GM21423 (cell line): Measurements from ENCODE around the gene CA6.
"Not testable (repeated sequence)": the region's sequence is repeated elsewhere in the genome, so short reads cannot be mapped to it uniquely, and the experiment has no call there.

ENCODE experiments used
- ATAC-seq: cut with Tn5 transposase; IDR thresholded peaks from one replicate; pipeline ENCODE4 v1.9.1; 2021; ENCODE audit warnings: mild to moderate bottlenecking, moderate library complexity; ENCODE audit not compliant: unreplicated experiment

The CA6 gene

DNA sequence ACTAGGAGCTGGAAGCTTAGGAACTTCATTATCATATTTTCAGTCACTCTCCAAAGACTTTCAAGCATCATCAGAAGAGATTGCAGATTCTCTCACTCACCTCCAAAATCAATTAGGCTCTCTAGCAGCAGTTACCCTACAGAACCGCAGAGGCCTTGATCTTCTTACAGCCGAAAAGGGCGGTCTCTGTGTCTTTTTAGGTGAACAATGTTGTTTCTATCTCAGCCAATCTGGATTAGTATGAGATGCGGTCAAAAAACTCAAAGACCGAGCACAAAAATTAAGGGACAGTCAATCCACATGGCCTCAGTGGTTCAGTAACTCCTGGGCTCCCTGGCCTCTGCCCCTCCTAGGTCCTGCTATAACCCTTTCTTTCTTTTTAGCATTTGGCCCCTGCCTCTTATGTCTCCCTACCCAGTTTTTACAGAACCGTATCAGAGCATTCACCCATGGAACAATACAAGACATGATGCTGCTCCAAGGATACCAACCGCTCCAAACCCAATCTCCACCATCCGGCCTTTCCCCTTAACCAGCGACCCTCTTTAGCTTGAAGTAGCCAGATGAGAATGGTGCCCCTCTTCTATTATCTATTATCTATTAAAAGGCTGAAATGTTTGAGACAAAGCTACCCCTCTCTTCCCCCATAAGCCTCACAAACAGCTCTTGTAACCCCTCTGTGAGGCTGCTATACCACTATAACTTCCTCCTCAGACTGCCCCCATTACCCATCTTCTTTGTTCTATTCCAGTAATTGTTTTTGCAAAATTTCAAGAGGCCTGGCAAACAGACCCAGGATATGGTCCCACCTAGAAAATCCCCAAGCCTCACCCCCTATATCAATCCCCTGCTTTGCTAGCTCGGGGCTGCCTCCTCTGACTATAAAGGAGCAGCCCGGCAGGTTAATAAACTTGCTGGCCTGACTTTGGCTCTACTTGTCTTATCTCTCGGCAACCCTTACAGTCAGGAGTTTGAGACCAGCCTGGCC lies 18.7 kb upstream of the CA6 start:
- ATAC-seq = no peak

DNA sequence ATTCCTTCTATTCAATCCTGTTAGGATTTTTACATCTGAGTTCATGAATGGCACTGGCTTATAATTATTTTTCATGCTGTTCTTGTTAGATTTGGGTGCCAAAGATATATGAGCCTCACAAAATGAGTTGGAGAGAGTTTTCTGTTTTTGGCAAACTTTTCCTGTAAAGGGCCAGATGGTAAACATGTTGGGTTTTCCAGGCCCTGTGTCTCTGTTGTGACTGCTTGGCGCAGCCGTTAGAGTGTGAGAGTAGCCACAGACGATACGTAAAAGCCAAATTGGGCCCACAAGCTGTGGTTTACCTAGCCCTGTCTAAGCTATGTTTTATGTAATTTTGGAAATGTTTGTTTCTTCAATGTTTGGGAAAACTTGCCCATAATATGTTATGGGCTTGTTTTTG lies 15.6 kb upstream of the CA6 start:
- no peak for ATAC-seq

DNA sequence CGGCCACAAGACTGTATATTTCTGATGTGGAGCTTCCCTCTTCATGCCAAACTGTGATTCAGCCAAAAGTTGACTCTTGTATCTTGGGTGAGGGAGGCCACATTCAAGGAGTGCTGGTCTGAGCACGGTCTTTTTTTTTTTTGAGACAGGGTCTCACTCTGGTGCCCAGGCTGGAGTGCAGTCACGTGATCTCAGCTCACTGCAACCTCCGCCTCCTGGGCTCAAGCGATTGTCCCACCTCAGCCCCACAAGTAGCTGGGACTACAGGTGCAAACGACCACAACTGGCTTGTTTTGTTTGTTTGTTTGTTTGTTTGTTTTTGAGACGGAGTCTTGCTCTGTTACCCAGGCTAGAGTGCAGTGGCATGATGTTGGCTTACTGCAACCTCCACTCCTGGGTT lies 8.6 kb upstream of the CA6 start:
- ATAC-seq = not testable (repeated sequence)

DNA sequence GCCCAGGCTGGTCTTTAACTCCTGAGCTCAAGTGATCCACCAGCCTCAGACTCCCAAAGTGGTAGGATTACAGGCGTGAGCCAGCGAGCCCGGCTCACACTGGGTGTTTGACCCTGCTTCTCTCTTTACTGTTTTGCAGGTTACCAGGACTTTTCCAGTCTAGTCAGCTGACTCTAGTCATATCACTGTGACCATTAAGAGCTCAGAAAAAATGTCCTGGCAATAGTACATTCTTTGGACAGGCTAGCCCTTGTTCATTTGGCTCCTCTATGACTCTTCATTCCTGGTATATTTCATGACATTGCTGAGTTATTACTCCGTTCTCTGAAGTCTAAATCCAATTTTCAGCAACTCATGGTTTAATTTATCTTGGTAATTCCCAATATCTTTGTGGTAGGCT lies 8.0 kb upstream of the CA6 start:
- ATAC-seq = no peak

DNA sequence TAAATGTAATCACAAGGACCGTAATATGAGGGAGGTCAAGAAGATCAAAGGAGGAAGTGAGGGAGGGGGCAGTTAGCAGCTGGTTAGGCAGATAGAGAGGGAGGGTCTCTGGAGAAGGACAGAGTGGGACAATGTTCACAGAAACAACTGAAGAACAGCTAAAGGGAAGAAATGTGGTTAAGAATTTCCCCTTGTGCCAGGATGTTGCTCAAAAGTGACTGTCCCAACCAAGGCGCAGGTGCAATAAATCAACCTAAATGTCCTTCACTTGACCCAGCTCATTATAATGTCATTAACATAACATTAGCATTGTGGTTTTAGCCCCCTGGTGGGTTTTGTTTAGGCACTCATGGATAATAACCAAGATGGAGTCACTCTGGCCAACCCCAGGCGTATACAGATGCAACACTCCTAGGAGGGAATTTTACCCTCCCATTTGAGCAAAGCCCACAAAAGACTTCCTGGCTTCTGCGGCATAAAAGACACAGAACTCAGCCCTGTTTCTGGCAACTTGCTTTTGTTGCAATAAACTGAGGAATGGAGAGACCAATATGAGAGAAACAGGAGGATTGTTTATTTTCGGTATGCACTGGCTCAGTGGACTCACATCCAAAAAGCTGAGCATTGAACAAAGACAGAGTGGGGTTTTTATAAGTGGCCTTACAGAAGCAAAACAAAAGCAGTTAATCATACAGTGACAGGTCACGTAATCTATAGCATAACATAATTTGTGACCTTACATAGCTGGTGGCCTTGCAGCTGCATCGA lies 7.3 kb upstream of the CA6 start:
- ATAC-seq = no peak

DNA sequence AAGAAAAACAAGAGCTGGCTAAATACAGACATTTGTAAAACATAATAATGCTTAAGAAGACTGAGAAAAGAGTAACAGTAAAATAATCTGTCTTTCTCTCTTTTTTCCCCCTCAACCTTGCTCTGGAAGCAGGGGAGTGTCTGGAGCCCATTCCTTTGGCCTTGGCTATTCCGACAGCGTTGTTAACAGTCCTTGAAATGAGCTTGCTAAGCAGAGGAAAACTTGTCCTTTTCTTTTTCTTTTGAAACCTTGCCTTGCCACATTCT lies 6.7 kb upstream of the CA6 start:
- ATAC-seq = no peak

DNA sequence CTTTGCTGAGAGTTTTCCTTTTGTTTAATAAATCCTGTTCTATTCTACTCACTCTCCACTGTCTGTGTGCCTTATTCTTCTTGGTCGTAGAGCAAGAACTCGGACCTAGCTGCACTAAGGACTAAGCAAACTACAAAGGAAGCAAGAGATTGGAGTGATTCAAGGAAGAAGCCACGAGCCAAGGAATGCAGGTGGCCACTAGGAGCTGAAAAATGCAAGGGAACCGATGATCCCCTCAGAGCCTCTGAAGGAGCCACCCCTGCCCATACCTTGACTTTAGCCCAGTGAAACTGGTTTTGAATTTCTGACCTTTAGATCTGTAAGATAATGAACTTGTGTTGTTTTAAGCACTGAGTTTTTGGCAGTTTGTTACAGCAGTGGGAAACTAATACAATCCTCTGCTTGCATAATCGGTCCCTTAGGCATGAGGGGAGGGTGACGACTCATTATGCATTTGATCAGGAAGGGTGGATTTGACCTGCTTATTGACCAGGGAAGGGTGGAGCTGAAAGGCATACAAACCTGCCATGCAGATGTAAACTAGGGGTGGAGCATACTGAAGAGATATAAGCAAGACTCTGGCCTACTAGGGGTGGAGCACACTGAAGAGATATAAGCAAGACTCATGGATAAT lies 6.2 kb upstream of the CA6 start:
- ATAC-seq = no peak

DNA sequence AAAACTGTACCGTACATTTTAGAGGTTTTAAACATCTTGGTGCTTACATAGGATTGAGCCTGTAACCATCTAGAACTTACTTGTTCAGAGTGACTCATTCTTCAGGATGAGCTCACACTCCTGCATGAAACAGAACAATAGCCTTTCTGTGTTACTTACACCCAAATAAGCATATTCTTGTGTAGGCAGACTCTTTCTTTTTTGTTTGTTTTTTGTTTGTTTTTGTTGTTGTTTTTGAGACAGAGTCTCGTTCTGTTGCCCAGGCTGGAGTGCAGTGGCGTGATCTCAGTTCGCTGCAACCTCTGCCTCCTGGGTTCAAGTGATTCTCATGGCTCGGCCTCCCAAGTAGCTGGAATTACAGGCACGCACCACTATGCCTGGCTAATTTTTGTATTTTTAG lies 3.8 kb upstream of the CA6 start:
- ATAC-seq = no peak

DNA sequence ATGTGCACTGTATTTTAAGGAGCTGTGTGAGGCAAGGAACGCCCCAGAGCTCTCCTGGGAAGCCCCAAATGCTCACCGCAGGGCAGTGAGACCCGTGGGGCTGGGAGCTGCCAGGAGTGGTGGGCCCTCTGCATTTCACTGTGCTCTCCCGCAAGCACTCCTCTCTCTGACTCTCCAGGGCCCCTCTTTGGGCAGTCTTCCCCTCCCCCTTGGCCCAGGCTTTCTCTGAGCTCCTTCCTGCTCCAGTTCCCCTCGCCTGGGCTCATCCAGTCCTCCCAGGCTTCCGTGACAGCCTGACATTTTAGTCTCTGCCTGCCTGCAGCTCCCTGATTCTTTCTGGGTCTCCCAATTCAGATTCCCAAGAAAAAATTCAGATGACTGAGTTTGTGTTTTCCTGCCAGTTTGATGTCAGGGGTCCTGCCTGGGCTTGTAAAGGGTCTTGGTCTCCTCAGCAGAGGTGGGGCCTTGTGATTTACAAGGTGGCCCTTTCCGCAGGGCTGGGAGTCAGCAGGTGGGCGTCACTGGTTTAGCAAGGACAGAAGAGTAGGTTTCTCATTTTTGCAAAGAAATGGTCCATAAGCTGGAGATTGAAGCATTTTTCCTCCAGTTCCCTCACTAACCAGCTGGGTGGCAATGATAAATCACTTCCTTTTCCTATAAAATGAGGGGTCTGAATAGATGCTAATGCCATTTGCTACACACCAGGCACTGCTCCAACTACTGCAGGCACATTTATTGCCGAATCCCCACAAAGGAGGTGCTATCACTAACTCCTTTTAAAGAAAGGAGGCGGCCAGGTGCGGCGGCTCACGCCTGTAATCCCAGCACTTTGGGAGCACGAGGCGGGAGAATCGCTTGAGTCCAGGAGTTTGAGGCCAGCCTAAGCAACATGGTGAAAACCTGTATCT lies 1.9 kb upstream of the CA6 start:
- ATAC-seq = no peak

DNA sequence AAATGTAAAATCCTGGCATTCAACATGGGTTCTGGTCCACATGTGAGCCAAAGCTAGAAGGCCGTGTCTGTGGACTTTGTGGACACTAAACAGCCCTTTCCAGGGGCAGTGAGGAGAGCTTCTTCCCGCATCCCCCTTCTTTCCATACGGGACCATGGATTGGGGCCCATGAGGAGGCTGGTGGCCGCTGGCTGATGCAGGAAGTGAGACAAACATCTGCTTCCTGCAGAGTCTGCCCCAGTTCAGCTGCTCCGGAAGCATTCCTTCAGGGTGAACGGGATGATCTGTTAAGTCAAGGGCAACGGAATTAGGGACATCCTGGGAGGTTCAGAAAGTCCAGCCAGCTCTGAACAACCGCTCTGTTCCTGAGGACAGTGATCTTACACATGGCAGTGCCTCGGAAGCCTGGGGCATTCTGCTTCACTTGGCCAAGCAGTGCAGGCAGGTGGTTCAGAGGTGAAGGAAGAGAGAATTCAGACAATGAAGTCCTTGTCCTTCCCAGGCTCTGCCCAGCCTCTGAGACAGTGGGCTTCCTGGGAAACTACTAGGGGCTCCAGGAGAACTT lies 1.5 kb downstream of the CA6 start:
- no peak for ATAC-seq

DNA sequence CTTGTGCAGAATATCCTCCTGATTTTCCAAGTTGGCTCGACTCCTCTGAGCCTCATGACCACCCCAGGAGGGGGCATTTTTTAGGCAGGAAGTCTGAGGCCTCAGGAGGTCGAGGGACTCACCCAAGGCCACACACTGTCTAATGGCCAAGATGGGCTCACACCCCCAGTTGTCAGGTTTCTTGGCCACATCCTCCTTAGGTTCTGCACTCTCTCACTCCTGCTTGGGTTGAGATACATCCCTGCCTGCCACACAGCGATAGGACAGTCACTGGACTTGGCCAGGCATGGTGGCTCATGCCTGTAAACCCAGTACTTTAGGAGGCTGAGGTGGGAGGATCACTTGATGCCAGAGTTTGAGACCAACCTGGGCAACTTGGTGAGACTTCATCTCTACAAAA lies 4.6 kb downstream of the CA6 start:
- no peak for ATAC-seq

DNA sequence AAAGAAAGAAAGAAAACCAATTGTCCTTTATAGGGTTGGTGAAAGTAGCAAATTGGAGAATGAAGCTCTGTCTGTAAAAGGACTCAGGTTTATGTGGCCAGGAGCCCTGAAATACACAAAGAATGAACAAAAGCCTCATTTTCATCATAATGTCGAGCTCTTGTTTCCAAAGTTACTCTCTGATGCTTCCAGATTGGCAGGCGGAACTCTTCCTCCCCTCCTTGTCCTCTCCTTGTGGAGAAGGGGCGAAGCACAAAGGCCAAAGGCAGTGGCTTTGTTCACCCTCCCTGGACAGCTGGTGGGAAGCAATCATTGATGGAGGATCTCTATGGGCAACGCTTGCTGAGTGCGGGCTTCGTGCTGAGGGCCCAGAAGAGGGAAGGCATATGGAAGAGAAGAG lies 5.6 kb downstream of the CA6 start:
- no peak for ATAC-seq

DNA sequence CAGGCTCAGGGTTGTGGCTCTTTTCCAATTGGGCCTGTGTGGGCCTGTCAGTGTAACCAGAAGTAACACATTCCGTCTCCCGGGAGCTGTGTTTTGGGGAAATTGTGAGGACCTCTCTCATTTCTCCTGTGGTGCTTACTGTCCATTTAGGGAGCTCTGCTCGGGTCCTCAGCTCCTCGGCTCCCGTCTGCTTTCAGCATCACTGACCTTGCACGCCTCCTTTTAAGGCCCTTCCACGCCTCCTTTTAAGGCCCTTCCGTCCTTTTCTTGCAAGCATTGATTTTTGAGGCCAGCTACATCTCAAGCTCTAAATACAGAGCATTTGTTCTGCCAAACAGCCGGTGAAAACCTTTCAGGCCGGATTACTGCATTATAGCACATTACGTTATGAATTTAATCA lies 9.7 kb downstream of the CA6 start:
- no peak for ATAC-seq

DNA sequence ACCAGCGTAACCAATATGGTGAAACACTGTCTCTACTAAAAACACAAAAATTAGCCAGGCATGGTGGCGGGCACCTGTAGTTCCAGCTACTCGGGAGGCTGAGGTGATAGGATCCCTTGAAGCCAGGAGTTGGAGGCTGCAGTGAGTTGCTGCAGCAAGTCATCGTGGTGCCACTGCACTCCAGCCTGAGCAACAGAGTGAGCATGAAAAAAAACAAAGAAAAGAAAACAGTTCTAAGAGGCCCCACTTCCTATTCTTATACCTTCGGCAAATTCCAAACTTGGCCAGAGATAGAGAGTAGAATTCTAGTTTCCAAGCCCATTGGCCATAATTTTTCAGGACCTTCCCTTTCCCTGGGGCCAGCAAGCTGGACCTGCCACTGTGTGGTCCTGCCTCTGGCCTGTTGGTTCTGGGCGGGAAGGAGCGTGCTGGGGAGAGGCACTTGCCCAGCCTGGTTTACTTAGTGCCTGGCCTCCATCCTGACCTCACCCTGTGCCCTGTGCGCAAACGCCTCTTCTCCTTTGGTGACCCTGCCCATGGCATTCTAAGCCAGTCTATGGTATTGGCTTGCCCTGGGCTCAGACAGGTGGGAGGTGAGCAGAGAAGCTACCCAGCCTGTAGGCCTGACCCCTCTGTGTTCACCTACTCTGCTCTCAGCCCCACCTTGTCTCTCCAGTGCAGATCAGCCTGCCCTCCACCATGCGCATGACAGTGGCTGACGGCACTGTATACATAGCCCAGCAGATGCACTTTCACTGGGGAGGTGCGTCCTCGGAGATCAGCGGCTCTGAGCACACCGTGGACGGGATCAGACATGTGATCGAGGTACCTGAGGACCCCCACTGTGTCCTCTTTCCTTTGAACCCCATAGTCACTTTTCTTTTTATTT lies 11.0 kb downstream of the CA6 start:
- ATAC-seq = no peak

DNA sequence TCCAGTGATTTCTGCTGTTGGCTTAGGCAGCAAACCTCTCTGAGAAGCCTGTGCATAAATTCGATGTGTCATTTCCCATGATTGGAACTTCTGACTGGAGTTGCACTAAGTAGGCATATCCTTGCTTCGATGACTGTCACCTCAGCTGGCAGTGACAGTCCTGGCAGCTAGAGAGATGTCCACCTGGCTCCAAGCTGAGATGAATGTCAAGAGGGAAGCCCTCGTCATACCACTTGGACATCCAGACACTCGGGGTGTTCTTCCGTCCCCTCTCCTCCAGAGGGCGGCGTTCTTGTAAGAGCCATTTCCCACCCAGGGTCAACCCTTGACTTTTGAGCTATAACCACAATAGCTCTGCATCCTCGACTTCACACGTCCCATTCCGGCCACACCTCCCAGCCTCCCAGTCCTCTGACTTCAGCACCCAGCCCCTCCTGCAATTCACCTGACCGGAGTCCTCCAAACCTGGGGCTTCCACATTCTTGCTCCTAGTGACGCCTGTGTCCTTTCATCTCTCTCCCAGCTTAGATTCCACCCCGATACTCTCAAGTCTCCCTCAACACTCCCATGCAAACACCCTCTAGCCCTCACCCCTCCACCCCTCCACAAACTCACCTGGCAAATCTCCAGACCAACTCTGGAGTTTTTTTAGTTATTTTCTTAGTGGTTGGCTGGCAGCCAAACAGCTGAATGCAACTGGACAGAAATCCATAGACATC lies 17.3 kb downstream of the CA6 start:
- no peak for ATAC-seq

DNA sequence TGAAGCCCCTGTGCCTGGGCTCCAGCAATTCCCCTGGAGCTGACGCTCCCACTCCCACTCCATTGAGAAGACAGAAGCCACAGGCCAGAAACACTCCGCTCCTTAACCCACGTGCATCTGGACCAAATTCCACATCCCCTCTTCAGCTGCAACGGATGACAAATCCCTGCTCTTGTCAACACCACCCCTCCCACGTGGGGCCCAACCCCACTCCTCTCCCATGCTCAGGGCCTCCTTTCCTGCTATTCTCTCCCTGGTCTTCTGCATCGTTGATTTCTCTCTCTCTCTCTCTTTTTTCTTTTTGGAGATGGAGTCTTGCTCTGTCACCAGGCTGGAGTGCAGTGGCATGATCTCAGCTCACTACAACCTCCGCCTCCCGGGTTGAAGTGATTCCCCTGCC lies 18.3 kb downstream of the CA6 start:
- ATAC-seq = no peak

DNA sequence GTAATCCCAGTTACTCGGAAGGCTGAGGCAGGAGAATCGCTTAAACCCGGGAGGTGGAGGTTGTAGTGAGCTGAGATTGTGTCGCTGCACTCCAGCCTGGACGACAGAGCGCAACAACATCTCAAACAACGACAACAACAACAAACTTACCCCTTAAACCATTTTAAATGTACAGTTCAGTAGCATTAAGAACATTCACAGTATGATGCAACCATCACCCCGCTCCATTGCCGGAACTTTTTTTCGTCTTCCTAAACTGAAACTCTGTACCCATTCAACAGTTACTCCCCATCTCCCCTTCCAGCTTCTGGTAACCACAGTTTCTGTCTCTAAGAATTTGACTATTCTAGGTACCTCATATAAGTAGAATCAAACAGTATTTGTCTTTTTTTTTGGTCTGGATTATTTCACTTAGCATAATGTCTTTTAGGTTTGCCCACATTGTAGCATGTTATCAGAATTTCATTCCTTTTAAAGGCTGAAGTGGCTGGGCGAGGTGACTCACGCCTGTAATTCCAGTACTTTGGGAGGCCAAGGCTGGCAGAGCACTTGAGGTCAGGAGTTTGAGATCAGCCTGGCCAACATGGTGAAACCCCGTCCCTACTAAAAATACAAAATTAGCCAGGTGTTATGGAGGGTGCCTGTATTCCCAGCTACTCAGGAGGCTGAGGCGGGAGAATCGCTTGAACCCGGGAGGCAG lies 19.6 kb downstream of the CA6 start:
- no peak for ATAC-seq

DNA sequence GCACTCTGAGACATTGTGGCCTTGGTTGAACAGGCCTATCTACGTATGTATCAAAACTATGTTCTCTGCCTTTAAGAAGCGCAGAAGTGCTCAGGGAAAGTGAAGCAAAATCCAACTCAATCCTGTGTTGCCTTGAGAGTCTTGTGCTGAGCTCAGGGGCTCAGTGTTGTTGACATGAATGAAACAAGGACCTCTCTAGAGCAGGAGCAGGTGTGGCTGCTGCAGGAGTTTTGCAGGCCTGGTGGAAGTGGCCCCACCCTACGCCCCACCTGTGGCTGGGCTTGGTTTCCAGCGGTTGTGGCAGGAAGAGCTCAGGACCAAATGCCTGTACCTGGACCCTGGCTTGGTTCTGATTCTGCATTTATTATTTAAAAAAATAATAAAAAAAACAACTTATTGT lies 20.9 kb downstream of the CA6 start:
- no peak for ATAC-seq
